C4-2B (cell line): Measurements from ENCODE around the gene RET.

Experiments
- H3K27ac ChIP-seq: fragments of 450-650 bp; 2 replicates; pipeline ENCODE4 v1.5.1; 2017
- CTCF ChIP-seq: fragments of 450-650 bp; conservative IDR thresholded peaks from 2 replicates; pipeline ENCODE4 v1.5.1; 2017; ENCODE audit warnings: mild to moderate bottlenecking
- ZFX ChIP-seq: fragments of 450-650 bp; IDR thresholded peaks from 2 replicates; pipeline ENCODE4 v1.6.1; 2017

The RET gene

DNA sequence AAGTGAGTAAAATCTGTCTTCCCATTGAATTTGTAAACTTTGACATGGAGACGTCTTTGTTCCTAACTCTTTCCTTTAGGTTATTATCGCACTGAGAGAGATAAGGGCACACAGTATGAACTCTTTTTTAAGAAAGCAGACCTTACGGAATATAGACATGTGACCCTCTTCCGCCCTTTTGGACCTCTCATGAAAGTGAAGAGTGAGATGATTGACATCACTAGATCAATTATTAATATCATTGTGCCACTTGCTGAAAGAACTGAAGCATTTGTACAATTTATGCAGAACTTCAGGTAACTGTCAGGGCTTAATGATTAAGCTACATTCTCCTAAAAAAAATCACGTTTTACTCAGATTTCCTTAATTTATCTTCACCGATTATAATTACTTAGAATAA lies 81.8 kb downstream of the RET start:
- no peak overlapping the region for H3K27ac ChIP-seq
- no peak for TF ChIP-seq CTCF

- TF ChIP-seq CTCF, result no peak
- TF ChIP-seq ZFX, result no peak
Observed at GRCh38 chr10:43160046-43160920, 83.4 kb downstream of the RET start.

GRCh38 chr10:43160921-43161255 lies 84.0 kb downstream of the RET start:
- TF ChIP-seq CTCF (no peak), ZFX (no peak)
- H3K27ac ChIP-seq, result no peak overlapping the region

More at GRCh38 chr10:43160046-43160920, 83.4 kb downstream of the RET start:
- no peak overlapping the region for H3K27ac ChIP-seq

DNA sequence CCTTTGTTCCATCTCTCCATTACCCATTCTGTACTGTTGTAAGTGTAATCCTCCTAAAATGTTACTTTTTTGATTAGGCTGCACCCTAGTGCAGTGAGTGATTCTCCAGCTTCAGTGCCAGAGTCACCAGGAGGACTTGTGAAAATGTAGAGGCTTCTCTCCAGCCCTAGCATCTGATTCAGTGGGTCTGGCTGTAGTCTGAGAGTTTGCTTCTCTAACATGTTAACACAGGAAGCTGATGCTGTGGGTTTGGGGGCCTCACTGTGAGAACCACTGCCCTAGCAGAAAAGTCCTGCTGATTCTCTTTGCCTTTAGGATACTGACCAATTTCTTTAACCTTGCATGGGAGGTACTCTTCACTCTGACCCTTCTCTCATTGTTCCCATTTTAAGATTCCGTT lies 85.7 kb downstream of the RET start:
- TF ChIP-seq ZFX (no peak), CTCF (no peak)
- no peak overlapping the region for H3K27ac ChIP-seq

DNA sequence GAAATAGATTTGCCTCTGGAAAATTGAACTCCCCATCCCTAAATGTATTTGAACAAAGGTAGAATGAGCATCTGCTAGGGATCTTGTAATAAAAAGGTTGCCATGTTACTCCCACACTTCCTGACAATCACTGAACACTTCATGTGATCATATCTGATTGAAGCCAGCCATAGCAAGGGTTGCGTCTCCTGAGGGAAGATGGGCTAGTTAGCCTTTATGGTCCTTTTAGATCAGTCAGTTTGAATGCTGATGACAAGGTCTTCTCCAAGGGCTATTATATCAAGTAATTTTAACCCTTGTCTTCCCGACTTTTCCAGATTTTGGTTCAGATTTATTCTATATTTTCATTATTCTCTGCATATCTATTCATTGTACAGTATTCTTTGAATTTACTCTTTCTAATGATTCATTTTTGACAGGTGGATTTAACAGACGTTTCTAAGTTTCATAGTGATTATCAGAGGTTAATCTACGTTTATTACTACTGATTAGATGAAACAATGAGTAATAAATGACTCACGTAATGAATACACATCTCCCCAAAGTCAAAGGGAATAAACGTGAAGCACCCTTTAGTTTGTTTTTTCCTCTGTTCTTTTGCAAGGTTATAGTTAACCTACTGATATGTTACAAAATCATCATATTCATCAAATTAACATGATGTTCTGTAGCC lies 89.5 kb downstream of the RET start:
- no peak for TF ChIP-seq CTCF
- H3K27ac ChIP-seq, result no peak overlapping the region

DNA sequence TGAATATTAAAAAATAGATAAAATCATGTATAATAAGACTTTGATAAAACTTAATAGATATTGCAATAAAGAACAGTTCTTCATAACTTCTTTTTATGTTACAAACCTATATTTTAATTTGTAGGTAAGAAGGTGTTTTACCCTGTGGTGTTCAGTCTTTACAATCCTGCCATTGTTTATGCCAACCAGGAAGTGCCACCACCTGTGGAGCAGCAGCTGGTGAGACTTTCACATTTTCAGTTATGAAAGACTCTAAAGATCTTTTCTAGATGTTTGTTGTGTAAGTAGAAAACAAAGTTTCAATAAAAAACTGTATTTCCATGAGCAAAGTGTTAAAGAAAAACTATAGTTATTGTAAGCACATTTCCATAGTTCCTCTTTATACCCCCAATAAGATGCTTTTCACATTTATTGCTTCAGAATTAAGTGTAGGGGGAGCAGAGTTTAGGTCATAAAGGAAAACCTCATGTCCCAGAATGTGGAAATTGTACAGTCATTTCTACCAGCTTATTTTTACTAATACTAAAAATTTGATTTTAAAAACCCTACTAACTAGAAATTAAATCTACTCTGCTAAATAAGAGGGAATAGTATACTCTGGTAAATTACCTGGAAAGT lies 90.1 kb downstream of the RET start:
- H3K27ac ChIP-seq, result no peak overlapping the region
- no peak for TF ChIP-seq ZFX
- no peak for TF ChIP-seq CTCF

DNA sequence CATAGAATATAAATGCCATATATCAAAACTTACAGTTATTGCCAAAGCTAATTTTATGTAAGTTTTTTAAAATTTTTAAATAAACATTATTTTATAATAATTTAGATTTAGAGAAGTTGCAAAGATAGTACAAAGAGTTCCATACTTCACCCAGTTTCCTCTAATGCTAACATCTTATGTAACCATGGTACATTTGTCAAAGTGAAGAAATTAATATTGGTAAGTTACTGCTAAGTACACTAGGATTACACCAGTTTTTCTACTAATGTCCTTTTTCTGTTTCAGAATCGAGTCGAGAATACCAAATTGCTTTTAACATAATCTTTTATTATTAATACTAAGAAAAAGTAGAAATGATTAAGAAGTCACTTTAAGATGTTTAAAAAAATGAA lies 90.6 kb downstream of the RET start:
- H3K27ac ChIP-seq, result no peak overlapping the region
- TF ChIP-seq CTCF (no peak), ZFX (no peak)
